GM21529 (cell line): Measurements from ENCODE around the gene CD40LG.
A peak's percentile ranks its signal among the peaks of the same experiment; 100 is the strongest.

ENCODE experiments used
- ATAC-seq: cut with Tn5 transposase; IDR thresholded peaks from one replicate; pipeline ENCODE4 v1.9.1; 2021; ENCODE audit not compliant: unreplicated experiment

CD40LG gene

GRCh38 chrX:136646602-136647239 is 1.2 kb upstream of the CD40LG start:
- ATAC-seq = no peak

- no peak for ATAC-seq
Observed at GRCh38 chrX:136650811-136651210, 2.9 kb downstream of the CD40LG start.

- no peak for ATAC-seq
Observed at GRCh38 chrX:136652822-136653723, 5.1 kb downstream of the CD40LG start.

GRCh38 chrX:136656361-136656964 is 8.5 kb downstream of the CD40LG start:
- ATAC-seq = no peak

- ATAC-seq = peak; percentile 51
Observed at GRCh38 chrX:136658151-136658550, 10.2 kb downstream of the CD40LG start.

- ATAC-seq = no peak
Observed at GRCh38 chrX:136659174-136659573, 11.2 kb downstream of the CD40LG start.

GRCh38 chrX:136660896-136661295 is 12.9 kb downstream of the CD40LG start:
- ATAC-seq = no peak

GRCh38 chrX:136662104-136662503 is 14.1 kb downstream of the CD40LG start:
- no peak for ATAC-seq

GRCh38 chrX:136662976-136663375 is 15.0 kb downstream of the CD40LG start:
- no peak for ATAC-seq

- peak; percentile 67 for ATAC-seq
Observed at GRCh38 chrX:136665258-136665900, 17.4 kb downstream of the CD40LG start.

GRCh38 chrX:136666088-136666487 is 18.1 kb downstream of the CD40LG start:
- ATAC-seq = peak; percentile 48

- no peak for ATAC-seq
Observed at GRCh38 chrX:136667446-136668168, 19.6 kb downstream of the CD40LG start.

- ATAC-seq = peak; percentile 39
Observed at GRCh38 chrX:136671006-136671610, 23.1 kb downstream of the CD40LG start.

- no peak for ATAC-seq
Observed at GRCh38 chrX:136674270-136674985, 26.5 kb downstream of the CD40LG start.

- ATAC-seq = no peak
Observed at GRCh38 chrX:136679531-136679930, 31.6 kb downstream of the CD40LG start.

- ATAC-seq = no peak
Observed at GRCh38 chrX:136684120-136684519, 36.2 kb downstream of the CD40LG start.

GRCh38 chrX:136687457-136687856 is 39.5 kb downstream of the CD40LG start:
- no peak for ATAC-seq

- no peak for ATAC-seq
Observed at GRCh38 chrX:136689436-136689835, 41.5 kb downstream of the CD40LG start.

GRCh38 chrX:136691028-136691809 is 43.3 kb downstream of the CD40LG start:
- ATAC-seq = no peak
